Skeletal muscle cell (primary cell): ENCODE measurements around the gene HOXC4.

Source experiments
- DNase-seq: peaks from one replicate; pipeline ENCODE4 v3.0.0-alpha.2; 2010; ENCODE audit warnings: low read depth
- H3K4me3 ChIP-seq: 2 replicates; pipeline ENCODE4 v1.5.1; 2011; ENCODE audit warnings: low read depth, mild to moderate bottlenecking, control low read depth, low read length, moderate library complexity

Gene HOXC4

DNA sequence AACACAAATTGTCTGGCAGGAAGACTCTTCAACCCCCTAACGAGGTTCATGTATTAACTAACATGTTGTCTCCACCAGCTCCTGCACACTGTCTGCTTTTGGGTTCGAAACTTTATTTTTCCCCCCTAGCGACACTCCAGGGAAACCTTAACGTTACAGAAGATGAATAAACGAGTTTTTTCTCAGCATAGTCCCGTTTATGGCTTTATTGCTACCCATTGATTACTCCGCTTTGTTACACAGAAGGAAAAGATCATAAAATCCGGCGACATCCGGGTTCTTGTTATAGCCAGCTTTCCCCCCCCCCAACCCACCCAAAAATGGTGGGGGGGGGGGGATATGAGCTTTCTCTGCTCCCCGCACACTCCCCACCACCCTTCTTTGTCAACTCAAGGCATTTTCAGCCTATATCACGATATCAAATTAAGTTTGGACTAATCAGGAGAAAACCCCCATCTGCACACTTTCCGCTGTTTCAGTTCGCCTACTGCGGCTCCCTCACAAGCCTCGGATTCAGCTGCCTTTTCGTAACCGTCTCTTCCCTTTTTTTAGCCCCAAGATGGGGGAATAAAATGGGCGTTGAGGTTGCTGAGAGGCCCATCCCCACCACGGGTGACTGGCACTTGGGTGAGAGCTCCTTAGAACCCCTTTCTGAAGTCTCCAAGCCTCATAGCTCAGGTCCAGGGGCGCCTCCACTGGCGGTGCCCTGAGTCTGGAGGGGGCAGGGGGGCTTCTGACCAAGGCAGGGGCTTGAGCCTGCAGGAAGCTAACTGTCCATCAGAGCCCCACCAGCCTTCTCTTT lies 26.8 kb upstream of the HOXC4 start:
- DNase-seq: no peak
- peak overlapping the region; percentile 21 for H3K4me3 ChIP-seq

DNA sequence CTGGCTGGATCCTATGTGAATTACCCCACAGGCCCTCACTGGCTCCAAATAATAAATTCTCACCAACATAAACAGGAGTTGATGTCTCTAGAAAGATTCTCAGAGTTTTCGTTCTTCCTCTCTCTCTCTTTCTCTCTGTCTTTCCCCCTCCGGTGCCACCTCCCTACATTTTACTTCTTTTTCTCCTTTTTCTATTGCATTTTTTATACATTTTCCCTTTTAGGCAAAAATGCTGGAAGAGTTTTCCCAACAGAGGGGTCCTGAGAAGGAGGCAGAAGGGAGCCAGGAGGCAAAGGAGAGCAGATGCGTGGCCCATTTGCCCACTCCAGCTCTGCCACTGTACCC lies 26.2 kb upstream of the HOXC4 start:
- no peak overlapping the region for H3K4me3 ChIP-seq
- no peak for DNase-seq

DNA sequence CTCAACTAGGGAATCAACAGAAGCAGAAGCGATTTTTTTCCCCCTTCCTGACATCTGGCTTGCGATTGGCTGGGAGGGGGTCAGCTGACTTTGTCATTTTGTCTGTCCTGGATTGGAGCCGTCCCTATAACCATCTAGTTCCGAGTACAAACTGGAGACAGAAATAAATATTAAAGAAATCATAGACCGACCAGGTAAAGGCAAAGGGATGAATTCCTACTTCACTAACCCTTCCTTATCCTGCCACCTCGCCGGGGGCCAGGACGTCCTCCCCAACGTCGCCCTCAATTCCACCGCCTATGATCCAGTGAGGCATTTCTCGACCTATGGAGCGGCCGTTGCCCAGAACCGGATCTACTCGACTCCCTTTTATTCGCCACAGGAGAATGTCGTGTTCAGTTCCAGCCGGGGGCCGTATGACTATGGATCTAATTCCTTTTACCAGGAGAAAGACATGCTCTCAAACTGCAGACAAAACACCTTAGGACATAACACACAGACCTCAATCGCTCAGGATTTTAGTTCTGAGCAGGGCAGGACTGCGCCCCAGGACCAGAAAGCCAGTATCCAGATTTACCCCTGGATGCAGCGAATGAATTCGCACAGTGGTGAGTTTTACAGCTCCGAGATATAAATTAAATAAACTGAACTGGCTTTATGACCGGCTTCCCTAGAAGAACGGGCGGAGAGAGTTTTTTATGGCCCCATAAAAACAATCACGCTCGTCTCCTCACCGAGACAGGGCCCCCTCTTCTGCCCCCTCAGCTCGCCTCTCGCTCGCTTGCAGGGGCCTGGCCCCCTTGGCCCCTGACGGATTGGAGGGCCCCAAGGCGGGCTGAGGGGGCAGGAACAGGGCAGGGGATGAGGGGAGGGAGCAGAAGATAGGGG lies 25.1 kb upstream of the HOXC4 start, which contains the start of gene HOXC6:
Gene HOXC6 (plus strand): TSS at position 127 of the 888 bp plus-strand sequence. CDS start 82 bp downstream, at position 209.
- peak; percentile 53 for DNase-seq
- peak within 1 kb of the TSS; percentile 51 for H3K4me3 ChIP-seq

DNA sequence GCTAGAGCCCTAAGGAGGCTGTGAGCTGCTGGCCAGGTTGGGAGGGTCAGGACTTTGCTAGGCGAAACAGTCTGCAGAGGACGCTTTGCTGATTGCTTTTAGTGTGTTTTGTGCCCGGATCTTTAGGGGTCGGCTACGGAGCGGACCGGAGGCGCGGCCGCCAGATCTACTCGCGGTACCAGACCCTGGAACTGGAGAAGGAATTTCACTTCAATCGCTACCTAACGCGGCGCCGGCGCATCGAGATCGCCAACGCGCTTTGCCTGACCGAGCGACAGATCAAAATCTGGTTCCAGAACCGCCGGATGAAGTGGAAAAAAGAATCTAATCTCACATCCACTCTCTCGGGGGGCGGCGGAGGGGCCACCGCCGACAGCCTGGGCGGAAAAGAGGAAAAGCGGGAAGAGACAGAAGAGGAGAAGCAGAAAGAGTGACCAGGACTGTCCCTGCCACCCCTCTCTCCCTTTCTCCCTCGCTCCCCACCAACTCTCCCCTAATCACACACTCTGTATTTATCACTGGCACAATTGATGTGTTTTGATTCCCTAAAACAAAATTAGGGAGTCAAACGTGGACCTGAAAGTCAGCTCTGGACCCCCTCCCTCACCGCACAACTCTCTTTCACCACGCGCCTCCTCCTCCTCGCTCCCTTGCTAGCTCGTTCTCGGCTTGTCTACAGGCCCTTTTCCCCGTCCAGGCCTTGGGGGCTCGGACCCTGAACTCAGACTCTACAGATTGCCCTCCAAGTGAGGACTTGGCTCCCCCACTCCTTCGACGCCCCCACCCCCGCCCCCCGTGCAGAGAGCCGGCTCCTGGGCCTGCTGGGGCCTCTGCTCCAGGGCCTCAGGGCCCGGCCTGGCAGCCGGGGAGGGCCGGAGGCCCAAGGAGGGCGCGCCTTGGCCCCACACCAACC lies 23.9 kb upstream of the HOXC4 start:
- H3K4me3 ChIP-seq: peak overlapping the region; percentile 51
- no peak for DNase-seq

- DNase-seq: no peak
- H3K4me3 ChIP-seq: peak overlapping the region; percentile 51
These were observed 23.2 kb upstream of the HOXC4 start for GRCh38 chr12:54030442-54030801.

- peak overlapping the region; percentile 36 for H3K4me3 ChIP-seq
- peak; percentile 84 for DNase-seq
These were observed 22.7 kb upstream of the HOXC4 start for GRCh38 chr12:54030889-54031471.

- DNase-seq: no peak
- H3K4me3 ChIP-seq: peak overlapping the region; percentile 27
These were observed 22.2 kb upstream of the HOXC4 start for GRCh38 chr12:54031480-54031879.

GRCh38 chr12:54032086-54032619 lies 21.5 kb upstream of the HOXC4 start:
- no peak overlapping the region for H3K4me3 ChIP-seq
- no peak for DNase-seq

- DNase-seq: peak; percentile 61
- H3K4me3 ChIP-seq: peak within 1 kb of the TSS; percentile 37
These were observed 21.0 kb upstream of the HOXC4 start, which contains the start of gene HOXC5 for GRCh38 chr12:54032627-54033100. TSS of gene HOXC5 (plus strand) at chr12:54033050. CDS start at chr12:54033123, 73 bp downstream.

- H3K4me3 ChIP-seq: peak overlapping the region; percentile 37
- DNase-seq: no peak
These were observed 20.3 kb upstream of the HOXC4 start for GRCh38 chr12:54033106-54033979.

GRCh38 chr12:54033980-54034784 lies 19.5 kb upstream of the HOXC4 start:
- H3K4me3 ChIP-seq: peak overlapping the region; percentile 37
- DNase-seq: no peak

DNA sequence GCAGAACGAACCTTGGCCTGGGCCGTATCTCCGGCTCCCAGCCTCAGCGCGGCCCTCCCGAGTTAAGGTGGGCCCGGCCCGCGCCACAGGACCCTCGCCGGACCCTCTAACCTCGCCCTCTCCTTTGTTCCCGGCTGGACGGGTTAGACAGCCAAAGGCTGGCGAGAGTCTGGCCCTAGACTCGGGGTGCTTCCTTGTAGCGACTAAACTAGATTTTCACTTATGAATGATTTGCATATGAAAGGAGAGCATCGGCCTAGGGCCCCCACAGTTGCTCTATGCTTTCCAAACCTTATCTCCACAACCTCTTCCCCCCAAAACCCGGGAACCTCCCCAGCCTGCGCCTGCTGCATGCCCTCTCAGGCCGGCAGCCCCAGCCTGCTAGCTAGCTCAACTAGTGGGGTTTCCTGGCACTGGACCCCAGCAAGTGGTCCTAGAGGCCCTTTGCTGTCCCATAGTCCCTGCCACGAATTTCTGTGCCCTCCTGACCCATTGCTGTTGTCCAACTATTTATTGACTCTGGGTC lies 18.8 kb upstream of the HOXC4 start:
- no peak overlapping the region for H3K4me3 ChIP-seq
- DNase-seq: no peak

DNA sequence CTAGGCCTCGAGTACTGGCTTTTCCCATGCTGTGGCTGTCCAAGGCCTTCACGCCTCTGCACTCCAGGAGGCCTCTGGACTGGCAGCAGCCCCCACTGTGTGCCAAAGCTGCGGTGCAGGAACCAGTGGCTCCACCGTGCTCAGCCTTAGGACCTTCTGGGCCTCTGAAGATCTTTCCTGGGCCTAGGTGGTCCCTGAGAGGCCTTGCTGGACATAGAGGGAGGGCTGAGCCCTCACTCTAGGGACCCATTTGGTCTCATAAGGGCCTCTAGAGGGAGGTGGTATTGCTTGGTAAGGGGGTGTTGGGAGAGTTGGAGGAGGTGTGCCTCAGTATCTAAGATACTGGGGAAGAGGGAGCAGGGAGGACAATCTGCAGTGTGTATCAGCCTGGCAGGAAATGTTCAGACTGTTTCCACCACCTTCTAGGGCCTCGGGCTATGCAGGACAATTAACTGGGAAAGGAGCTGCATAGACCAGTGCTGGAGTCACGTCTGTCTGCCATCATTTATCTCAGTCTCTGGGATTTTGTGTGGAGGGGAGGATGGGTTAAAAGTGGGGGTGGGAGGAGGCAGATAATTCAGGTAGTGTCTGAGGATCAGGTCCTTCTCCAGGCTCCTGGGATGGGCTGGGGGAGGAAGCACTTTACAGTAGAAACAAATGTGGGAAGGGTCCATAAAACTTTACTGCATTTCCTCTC lies 17.9 kb upstream of the HOXC4 start:
- DNase-seq: no peak
- H3K4me3 ChIP-seq: no peak overlapping the region

GRCh38 chr12:54036620-54037359 lies 16.8 kb upstream of the HOXC4 start:
- H3K4me3 ChIP-seq: no peak overlapping the region

GRCh38 chr12:54037360-54038283 lies 16.0 kb upstream of the HOXC4 start:
- DNase-seq: no peak

More at GRCh38 chr12:54036620-54037359, 16.8 kb upstream of the HOXC4 start:
- DNase-seq: no peak

More at GRCh38 chr12:54037360-54038283, 16.0 kb upstream of the HOXC4 start:
- H3K4me3 ChIP-seq: no peak overlapping the region
